ENCODE data around the gene FOXK1. TPM values are rescaled to one million over a fixed set of nuclear protein-coding genes. Genes with fewer than 3 reads are reported as not detected.
A peak's percentile ranks its signal among the peaks of the same experiment; 100 is the strongest.
"Not testable (repeated sequence)": the region's sequence is repeated elsewhere in the genome, so short reads cannot be mapped to it uniquely, and the experiment has no call there.

Gene FOXK1
- total RNA-seq, 2 donors from 2014 or later: 19.4 to 24.8 TPM

DNA sequence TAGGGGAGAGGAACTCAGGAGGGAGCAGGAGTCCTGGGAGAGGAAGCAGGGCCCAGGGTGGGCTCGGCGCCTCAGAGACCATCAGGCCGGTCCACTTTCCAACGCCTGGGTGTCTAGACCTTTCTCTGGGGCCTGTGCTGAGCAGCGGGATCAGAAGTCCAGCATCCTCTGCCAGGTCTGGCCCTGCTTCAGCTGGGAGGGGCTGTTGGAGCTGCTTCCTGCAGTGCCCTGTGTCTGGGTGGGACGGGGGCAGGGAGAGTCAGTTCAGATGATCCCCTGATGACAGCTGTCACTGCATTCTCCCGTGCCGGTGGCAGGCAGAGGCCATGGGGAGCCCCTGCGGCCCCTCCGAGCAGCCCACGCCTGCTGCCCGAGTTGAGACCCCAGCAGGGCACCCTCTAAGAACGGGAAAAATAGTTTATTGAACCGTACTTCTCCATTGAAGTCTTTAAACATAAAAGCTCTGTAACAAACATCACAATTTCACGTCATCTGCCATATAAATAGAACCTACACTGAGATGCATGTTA, 116.7 kb downstream of the FOXK1 start:
- H3K27me3 ChIP-seq: no peaks in the 10 kb centered on the region
- H3K4me1 ChIP-seq: peaks cover 0 to 16% of the 10 kb centered on the region in 2 donors
- TF ChIP-seq, protein P1, sequence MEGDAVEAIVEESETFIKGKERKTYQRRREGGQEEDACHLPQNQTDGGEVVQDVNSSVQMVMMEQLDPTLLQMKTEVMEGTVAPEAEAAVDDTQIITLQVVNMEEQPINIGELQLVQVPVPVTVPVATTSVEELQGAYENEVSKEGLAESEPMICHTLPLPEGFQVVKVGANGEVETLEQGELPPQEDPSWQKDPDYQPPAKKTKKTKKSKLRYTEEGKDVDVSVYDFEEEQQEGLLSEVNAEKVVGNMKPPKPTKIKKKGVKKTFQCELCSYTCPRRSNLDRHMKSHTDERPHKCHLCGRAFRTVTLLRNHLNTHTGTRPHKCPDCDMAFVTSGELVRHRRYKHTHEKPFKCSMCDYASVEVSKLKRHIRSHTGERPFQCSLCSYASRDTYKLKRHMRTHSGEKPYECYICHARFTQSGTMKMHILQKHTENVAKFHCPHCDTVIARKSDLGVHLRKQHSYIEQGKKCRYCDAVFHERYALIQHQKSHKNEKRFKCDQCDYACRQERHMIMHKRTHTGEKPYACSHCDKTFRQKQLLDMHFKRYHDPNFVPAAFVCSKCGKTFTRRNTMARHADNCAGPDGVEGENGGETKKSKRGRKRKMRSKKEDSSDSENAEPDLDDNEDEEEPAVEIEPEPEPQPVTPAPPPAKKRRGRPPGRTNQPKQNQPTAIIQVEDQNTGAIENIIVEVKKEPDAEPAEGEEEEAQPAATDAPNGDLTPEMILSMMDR (IDR thresholded peaks at IDR 0.05): no peak
- H3K4me3 ChIP-seq: no peak overlapping the region
- no peak for DNase-seq (ENCODE audit: low spot score)
- H3K36me3 ChIP-seq: no peaks in the 10 kb centered on the region
- no peaks in the 10 kb centered on the region for H3K9me3 ChIP-seq
- peak overlapping the region; percentile 6 to 31 for H3K27ac ChIP-seq

DNA sequence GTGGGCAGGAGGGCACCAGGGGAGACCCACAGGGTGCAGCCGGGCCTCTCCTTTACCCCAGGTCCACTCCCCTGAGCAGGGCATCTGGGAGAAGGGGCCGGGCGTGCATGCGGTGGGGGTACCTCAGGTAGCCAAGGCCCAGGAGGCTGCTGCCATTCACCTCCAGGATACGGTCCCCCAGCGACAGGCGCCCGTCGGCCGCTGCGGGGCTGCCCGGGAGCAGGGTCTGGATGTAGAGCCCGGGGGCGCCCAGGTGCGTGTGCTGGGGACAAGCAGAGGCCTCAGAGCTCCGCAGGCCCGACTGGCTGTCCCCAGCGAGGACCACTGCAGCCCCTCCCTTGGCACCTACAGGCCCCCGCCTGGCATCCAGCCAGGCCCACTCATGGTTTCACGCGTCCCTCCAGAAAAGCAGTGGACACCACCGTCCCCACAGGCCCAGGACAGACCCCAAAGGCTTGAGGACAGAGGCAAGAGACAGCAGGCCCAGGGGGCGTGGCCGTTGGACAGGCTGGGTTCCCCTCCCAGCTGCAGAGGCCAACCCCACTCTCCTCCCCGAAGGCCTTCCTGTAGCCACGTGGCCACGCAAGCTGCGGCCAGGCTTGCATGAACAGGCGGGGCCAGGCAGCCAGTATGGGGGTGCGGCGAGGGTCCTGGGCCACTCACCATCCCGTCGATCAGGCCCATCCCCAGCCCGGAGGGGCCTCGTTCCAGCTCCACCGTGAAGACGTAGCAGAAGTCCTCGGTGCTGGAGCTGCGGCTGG, 117.6 kb downstream of the FOXK1 start:
- H3K9me3 ChIP-seq: no peaks in the 10 kb centered on the region
- no peaks in the 10 kb centered on the region for H3K27me3 ChIP-seq
- TF ChIP-seq, protein P1 (IDR thresholded peaks at IDR 0.05): no peak
- no peak overlapping the region for H3K4me3 ChIP-seq
- no peaks in the 10 kb centered on the region for H3K36me3 ChIP-seq
- no peak overlapping the region for H3K27ac ChIP-seq
- peaks cover 0 to 16% of the 10 kb centered on the region in 2 donors for H3K4me1 ChIP-seq
- DNase-seq (ENCODE audit: low spot score): no peak

DNA sequence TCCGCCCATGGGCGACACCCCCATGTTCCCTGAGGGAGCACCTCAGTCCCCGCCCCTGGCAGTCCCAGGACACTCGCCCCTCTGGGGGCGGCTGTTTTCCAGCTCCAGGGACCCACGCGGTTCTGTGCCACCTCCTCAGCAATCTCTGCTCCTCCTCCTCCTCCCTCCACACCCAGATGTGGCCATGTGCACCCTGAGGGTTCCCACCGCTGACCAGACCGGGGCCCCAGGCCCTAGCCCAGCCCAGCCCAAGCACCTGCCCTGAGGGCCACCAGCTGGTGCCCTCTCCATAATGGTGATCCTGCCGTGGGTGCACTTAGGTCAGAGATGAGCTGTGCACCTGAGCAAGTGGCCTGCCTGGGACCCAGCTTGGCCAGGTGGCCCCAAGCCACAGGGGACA, 118.4 kb downstream of the FOXK1 start:
- Histone ChIP-seq H3K4me1 (peaks cover 0 to 16% of the 10 kb centered on the region in 2 donors), H3K27me3 (no peaks in the 10 kb centered on the region), H3K36me3 (no peaks in the 10 kb centered on the region), H3K9me3 (no peaks in the 10 kb centered on the region), H3K4me3 (no peak overlapping the region), H3K27ac (no peak overlapping the region)
- DNase-seq (ENCODE audit: low spot score): no peak
- TF ChIP-seq, protein P1 (IDR thresholded peaks at IDR 0.05): no peak

DNA sequence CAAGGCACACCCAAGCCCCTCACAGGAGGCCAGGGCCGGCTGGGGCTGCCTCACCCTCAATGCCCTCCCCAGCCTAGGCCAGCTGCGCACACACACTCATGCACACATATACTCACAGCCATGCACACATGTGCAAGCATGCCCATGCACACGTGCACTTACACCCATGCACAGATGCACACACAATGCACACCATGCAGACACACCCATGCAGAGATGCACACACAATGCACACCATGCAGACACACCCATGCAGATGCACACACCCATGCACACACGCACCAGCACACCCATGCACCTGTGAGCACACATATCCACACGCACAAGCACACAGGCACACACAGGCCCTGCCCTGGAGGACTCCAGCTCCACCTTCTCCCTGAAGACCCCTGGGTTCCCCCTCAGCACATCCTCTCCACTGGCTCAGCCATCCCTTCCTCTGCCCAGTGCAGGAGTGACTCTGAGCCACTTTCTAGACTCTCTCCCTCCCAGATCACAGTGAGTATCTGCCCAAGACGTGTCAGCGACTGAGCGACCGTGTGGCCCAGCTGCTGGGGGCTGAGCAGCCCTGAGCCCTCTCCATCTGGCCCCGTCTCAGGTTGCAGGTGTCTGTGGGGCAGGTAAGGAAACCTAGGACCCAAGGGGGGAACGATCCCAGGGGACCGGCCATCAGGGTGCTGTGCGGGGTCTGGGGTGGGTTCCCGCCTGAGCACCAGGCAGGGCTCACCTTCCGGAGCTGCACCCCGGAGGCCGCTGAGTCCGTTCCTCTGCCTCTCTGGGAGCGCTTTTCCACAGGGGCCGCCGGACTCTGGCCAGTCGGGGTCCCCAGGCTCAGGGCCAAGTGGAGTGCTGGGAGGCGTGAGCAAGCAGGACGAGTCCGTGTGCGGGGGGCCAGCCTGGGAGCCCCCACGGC, 119.1 kb downstream of the FOXK1 start:
- Histone ChIP-seq H3K36me3 (no peaks in the 10 kb centered on the region), H3K27ac (no peak overlapping the region), H3K4me1 (peaks cover 0 to 16% of the 10 kb centered on the region in 2 donors), H3K4me3 (no peak overlapping the region), H3K9me3 (no peaks in the 10 kb centered on the region), H3K27me3 (no peaks in the 10 kb centered on the region)
- TF ChIP-seq, protein P1 (IDR thresholded peaks at IDR 0.05): no peak
- DNase-seq (ENCODE audit: low spot score): no peak

DNA sequence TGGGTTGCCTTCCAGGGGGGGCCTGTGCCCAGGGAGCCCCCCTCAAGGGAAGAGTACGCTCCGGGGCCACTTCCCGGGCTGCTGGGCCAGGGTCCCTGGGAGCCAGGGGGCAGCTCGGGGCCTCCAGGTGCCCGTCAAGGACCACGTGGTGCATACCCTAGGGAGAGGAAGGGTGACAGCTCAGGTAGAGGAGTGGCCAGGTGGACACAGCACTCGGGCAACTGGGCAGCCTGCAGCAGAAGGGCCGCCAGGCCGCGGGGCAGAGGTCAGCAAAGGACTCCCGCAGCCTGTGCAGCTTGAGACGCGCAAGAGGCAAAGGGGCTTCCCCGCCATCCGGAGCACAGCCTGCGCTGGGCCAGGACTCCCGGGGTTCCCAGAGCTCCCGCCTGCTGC, 119.7 kb downstream of the FOXK1 start:
- Histone ChIP-seq H3K27me3 (no peaks in the 10 kb centered on the region), H3K9me3 (no peaks in the 10 kb centered on the region), H3K4me3 (no peak overlapping the region), H3K36me3 (no peaks in the 10 kb centered on the region), H3K4me1 (peaks cover 0 to 16% of the 10 kb centered on the region in 2 donors), H3K27ac (no peak overlapping the region)
- TF ChIP-seq, protein P1 (IDR thresholded peaks at IDR 0.05): no peak
- no peak for DNase-seq (ENCODE audit: low spot score)

DNA sequence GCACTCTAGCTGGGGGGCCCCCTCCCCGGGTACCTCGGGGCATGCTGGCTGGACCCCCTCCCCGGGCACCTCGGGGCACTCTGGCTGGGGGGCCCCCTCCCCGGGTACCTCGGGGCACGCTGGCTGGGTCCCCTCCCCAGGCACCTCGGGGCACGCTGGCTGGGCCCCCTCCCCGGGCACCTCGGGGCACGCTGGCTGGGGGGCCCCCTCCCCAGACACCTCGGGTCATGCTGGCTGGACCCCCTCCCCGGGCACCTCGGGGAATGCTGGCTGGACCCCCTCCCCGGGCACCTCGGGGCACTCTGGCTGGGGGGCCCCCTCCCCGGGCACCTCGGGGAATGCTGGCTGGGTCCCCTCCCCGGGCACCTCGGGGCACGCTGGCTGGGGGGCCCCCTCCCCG, 120.5 kb downstream of the FOXK1 start:
- H3K27me3 ChIP-seq; H3K27ac ChIP-seq; H3K9me3 ChIP-seq; H3K4me3 ChIP-seq; DNase-seq (ENCODE audit: low spot score); H3K36me3 ChIP-seq: not testable (repeated sequence)
- H3K4me1 ChIP-seq: peaks cover 0 to 16% of the 10 kb centered on the region in 2 donors

Measured in right atrium auricular region (tissue), 2 donors.